ENCODE results near the gene GATAD2B.
A peak's percentile ranks its signal among the peaks of the same experiment; 100 is the strongest.
"Not testable (repeated sequence)": the region's sequence is repeated elsewhere in the genome, so short reads cannot be mapped to it uniquely, and the experiment has no call there.

Gene GATAD2B

DNA sequence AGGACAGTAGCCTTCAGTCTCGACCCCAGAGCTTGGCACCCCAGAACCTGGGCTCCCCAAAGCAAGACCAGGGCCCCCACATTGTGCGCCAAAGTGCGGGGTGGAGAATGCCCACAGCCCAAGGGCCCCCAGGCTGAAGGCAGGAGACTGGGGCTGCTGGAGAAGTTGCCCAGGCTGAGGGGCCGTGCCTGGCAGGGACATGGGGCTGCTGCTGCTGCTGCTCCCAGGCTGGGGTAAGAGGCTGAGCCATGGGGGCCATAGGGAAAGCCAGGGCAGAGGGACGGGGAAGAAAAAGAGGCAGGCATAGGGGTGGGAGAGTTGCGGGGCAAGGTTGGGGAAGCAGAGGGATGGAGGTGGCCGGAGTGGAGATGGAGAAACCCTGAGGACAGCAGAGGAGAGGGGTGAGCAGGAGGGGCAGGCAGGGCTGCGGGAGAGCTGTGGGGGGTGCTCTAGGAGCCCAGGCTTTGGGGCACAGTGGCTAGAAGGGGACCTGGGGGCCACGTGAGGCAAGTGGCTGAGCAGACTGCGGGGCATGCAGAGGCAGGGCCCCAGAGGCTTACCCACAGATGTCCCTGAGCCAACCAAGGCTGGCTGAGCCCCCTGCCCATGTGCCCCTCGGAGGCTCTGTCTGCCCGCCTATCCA is 128.7 kb downstream of the GATAD2B start:
- DNase-seq: no peak

DNA sequence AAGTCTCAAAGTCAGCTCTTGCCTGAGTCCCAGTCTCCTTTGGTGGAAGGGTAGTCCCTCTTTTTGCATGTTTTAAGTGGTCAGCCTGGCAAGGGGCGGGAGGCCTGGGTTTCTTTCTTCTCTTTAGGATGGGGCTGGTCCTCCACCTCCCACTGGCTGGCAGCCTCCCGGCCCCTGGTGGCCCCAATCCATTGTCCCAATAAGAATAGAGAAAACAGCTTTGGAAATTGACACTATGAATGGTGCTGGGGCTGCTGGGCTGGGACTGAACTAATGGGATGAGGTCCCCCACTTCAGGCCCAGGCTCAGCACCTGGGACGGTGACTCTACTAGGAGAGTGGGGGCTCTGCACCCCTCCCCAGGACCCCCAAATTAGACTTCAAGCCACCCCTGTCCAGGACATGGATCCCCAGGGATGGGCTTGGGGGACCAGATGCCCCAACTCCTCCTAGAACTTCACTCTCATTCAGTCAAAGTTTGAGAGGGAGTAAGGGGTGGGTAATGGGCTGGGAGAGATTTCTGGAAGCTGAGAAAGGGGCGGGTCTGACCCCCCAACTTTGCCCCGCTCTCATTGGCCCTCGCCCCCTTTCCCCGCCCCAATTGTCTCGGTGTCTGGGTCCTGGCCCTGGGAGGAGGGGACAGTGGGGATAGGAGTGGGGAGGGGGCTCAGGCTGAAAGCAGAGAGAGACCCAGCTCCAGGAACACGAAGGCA is 129.4 kb downstream of the GATAD2B start:
- DNase-seq: no peak

DNA sequence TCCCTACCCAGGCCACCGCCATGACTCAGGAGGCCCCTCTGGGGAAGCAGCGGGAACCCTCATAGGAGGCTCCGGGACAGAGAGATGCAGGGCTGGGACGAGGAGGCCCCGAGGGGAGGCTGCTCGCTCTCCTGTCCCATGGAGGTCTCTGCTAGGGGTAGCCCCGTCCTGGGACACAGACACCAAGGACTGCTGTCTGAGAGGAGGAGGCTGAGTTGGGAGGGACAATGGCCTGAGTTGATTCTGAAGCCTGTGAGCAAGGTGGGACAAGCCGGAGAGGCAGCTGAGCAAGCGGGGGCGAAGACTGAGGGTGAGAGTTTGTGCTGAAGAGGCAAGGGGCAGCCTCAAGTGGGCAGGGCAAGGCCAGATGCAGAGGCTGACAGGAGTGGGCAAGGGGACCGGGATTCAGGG is 130.1 kb downstream of the GATAD2B start:
- DNase-seq: no peak

DNA sequence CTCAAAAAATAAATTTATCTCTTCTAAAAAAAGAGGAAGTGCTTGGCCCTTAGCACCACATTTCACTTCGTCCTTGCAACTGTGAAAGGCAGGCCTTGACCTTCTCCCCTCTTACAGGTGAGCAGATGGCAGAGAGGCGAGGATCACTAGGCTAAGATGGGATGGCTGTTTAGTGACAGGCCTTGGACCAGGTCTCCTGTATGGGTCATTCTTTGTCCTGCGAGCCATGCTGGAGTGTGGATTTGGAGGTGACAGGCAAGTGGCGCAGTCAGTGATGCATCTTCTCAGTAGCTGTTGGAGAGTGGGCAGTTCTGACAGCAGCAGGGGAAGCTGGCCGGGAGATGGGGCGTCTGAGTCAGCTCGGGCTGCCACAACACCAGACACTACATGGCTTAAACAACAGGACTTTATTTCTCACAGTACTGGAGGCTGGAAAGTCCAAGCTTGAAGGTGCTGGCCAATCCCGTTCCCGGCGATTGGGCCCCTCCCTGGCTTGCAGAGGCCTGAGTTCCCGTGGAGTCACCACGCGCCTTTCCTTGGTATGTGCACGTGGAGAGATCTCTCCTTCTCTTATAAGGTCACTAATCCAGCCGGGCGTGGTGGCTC is 131.0 kb downstream of the GATAD2B start:
- no peak for DNase-seq

DNA sequence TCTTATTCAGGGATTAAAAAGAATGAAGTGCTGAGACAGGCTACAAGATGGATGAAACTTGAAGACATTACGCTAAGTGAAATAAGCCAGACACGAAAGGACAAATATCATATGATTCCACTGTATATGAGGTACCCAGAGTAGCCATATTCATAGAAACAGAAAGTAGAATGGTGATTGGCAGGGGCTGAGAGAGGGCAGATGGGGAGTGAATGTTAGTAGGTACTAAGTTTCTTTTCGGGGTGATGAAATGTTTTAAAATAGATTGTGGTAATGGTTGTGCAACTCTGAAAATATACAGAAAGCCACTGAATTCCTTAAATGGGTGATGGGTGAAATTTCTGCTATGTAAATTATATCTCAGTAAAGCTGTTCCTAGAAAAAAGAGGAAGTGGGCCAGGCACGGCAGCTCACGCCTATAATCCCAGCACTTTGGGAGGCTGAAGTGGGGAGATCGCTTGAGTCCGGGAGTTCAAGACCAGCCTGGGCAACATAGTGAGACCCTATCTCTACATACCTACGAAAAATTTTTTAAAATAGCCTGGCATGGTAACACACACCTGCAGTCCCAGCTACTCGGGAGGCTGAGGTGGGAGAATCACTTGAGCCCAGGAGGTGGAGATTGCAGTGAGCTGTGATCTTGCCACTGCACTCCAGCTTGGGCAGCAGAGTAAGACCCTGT is 131.7 kb downstream of the GATAD2B start:
- DNase-seq: peak; percentile 67

DNA sequence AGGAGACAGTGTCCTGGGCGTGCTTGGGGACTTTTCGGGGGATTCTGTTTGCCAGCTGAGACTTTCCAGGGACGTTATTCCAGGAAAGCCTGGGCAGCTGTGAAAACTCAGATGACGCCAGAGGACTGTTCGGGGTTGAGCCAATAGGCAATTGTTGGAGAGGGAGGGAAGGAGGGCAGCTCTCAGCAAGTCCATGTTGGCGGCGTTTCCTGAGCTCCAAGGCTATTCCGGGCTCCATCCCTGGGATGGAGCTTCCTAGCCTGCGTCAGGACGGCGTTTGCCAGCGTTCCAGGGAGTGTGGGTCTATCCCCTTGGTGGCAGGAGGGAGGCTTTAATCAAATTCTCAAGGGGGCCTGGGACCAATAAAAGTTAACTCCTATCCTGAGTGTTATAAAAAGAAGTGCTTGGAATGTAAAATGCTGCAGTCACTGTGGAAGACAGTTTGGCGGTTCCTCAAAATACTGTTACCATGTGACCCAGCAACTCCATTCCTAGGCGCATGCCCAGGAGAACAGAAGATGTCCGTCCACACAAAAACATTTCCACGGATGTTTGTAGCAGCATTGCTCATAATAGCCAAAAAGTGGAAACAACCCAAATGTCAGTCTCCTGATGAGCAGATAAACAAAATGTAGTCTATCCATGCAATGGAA is 132.3 kb downstream of the GATAD2B start:
- DNase-seq: peak; percentile 84

DNA sequence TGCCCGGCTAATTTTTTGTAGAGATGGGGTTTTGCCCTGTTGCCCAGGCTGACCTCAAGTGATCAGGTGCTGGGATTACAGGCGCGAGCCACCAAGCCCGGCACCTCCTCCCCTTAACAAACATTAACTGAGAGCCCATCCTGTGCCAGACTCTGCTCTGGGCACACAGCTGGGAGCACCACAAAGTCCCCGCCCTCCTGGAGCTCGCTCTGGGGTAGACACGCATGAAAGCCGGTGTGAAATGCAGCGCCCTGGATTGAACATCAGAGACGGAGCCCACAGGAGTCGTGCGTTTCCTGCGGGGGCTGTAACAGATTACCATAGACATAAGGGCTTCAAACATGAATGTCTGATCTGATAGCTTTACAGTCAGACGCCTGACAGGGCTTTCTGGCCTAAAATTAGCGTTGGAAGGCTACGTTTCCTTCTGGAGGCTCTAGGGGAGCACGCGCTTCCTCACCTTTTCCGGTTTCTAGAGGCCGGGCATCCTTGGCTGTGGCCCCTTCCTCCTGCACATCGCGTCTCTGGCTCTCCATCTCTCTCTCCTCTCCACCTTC is 133.2 kb downstream of the GATAD2B start:
- DNase-seq: no peak

DNA sequence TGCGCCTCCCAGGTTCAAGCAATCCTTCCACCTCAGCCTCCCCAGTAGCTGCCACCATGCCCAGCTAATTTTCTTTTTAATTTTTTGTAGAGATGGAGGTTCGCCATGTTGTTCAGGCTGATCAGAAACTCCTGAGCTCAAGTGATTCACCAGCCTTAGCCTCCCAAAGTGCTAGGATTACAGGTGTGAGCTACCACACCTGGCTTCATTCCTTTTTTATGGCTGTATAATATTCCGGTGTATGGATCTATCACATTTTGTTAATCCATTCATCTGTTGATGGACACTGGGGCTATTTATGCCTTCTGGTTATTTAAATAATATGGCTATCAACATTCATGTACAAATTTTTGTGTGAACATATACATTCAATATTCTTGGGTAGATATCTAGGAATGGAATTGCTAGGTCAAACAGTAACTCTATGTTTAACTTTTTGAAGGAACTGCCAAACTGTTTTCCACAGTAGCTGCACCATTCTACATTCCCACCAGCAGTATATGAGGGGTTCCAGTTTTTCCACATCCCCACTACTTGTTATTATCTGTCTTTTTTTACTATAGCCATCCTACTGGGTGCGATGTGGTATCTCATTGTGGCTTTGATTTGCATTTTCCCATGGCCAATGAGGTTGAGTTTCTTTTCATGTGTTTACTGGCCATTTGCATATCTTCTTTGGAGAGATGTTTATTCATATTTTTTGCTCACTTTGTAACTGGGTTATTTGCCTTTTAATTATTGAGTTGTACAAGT is 136.6 kb downstream of the GATAD2B start:
- no peak for DNase-seq

DNA sequence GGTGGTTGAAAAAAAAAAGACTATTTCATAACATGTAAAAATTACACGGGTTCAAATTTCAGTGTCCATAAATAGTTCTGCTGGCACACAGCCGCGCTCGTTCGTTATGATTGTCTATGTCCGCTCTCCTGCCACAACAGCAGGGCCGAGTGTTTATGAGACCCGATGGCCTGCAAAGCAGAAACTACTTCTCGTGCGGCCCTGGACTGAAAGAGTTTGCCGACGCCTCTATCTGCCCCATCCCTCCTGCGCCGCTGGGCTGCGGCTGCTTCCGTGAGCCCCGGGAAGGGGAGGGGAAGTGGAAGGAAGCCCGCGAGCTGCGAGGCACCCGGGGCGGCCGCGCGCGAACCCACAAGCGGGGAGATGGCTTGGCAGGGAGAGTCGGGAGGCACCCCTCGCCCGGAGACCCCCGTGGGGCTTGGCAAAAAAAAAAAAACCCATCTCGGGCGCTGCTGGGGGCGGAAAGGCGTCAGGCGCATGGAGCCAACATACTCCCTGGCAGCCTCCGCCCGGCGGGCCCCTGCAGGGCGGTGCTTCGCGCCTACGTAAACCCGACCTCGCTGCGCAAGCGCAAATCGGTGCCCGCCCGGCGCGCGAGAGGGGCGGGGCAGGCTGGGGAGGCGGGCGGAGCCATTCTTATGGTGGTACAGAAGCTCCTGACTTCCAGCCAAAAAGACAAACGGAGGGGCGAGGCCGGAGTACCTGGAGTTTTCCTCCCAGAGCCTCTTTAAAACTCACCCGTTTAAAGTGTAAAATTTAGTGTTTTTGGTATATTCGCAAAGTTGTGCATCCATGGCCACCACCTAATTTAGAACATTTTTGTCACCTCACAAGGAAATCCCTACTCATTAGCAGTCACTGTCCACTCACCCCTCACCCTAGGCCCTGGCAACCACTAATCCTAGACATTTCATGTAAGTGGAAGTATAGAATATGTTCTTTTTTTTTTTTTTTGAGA is 139.3 kb downstream of the GATAD2B start:
- DNase-seq: peak; percentile 94

DNA sequence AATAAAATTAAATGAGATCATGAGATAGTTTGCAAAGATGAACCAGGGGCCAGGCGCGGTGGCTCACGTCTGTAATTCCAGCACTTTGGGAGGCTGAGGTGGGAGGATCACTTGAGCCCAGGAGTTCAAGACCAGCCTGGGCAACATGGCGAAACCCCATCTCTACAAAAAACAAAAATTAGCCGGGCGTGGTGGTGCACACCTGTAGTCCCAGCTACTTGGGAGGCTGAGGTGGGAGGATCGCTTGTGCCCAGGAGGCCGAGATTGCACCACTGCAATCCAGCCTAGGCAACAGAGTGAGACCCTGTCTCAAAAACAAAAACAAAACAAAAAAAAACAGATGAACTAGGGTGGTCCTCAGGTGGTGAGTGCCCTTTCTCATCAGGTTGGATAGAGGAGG is 140.1 kb downstream of the GATAD2B start:
- DNase-seq: not testable (repeated sequence)

DNA sequence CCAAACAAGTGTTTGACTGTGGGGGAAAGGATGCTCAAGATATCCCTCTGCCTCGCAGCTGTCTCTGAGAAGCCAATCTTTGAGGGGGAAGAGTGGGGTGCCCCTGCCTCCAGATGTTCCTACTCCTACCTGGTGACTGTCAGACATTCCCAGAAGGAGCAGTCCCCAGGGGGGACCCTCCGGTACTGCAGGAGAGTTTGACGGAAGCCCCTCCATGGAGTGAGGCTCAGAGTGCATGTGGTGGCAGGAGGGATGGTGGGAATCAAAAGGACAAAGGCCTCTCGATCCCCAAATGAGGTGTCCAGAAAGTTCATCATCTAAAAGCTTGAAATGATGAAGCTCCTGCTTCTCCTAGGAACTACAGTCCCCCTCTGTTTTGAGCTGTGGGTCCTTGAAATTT is 142.2 kb downstream of the GATAD2B start:
- no peak for DNase-seq

DNA sequence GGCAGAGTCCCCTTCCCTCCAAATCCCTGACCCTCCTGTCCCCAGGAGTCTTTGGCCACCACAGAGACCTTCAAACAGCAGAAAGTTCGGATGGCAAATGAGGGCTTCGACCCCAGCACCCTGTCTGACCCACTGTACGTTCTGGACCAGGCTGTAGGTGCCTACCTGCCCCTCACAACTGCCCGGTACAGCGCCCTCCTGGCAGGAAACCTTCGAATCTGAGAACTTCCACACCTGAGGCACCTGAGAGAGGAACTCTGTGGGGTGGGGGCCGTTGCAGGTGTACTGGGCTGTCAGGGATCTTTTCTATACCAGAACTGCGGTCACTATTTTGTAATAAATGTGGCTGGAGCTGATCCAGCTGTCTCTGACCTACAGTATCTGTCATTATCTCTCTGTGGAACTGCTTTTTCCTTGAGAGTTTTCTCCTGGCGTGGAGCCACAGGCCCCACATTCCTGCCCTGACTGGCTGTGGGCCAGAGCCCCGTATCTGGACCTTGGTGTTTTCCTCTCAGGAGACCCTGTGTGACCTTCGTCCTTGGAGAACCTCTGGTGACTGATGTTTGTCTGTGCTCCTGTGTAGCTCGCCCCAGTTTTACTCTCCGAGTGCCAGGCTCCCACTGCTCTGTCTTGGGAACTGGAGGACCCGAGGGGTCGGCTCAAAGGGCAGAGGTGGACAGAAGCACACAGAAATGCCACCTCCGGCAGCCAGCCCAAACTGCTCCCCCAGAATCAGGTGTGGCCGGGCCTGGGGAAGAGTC is 142.8 kb downstream of the GATAD2B start:
- DNase-seq: no peak

DNA sequence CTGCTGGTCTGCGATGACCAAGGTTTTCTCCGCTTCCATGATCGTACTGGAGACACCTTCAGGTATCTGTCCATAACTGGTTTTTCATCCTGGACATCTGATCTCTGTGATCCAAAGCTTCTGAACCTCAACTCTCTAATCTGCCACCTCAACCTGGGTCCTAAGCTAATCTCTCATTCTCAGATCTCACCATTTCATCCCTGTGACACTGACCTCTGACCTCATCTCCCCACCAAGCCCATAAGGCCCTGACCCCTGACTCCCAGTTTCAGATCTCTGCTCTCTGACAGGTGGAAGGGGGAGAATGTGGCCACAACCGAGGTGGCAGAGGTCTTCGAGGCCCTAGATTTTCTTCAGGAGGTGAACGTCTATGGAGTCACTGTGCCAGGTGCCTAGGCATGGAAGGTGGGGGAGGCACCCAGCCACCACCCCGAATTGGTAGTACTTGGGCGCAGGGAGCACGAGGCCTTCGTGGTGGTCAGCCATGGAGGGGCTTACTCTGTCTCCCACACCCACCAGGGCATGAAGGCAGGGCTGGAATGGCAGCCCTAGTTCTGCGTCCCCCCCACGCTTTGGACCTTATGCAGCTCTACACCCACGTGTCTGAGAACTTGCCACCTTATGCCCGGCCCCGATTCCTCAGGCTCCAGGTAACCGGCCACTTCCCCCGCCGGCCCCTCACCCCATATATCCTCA is 143.8 kb downstream of the GATAD2B start:
- no peak for DNase-seq

DNA sequence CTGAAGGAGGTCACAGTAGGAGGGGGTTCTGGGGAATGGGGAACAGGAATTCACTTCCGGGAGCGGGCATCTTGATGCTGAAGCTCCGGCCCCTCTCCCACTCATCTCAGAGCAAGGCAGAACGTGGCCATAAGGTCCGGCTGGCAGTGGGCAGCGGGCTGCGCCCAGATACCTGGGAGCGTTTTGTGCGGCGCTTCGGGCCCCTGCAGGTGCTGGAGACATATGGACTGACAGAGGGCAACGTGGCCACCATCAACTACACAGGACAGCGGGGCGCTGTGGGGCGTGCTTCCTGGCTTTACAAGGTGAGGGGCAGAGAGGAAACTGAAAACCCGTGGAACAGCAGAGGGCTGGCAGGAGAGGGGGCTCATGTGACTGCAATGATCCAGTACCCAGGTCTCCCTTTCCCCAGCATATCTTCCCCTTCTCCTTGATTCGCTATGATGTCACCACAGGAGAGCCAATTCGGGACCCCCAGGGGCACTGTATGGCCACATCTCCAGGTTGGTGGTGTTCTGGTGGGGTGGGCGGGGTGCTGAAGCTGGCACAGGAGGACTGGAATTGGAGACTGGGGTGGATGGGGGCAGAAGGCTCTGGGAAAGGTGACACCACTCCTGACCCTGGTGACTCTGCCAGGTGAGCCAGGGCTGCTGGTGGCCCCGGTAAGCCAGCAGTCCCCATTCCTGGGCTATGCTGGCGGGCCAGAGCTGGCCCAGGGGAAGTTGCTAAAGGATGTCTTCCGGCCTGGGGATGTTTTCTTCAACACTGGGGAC is 144.5 kb downstream of the GATAD2B start:
- DNase-seq: no peak

DNA sequence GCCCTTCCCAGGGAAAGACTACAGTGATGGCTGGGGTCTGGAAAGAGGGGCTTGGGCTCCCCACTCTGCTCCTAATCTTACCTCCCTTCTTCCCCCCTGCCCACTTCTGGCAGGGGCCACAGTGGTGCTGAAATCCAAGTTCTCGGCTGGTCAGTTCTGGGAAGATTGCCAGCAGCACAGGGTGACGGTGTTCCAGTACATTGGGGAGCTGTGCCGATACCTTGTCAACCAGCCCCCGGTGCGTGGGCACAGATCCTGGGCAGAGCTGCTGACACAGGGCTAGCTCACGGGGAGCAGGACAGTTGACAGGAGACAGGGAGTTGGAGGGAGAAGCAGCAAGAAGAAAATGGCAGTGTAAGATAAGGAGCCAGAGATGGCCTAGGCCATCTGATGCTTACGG is 145.1 kb downstream of the GATAD2B start:
- DNase-seq: peak; percentile 56

DNA sequence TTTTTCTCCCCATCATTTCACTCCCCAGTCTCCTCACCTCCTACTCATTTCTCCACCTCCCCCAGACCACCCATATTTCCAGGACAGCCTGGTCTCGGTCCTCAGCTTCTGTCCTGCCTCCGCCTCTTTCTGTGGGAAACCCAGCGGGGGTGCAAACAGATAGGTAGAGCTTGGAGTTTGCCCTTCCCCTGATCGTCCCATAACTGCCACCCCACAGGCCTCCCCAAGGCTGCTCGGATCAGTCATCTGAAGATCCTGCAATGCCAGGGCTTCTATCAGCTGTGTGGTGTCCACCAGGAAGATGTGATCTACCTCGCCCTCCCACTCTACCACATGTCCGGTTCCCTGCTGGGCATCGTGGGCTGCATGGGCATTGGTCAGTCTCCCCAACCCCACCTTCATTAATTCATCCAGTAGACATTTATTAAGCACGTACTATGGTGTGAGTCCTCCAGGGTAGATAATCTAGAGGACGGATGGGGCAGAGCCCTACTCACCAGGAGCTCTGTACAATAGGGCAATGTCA is 145.9 kb downstream of the GATAD2B start:
- DNase-seq: no peak

DNA sequence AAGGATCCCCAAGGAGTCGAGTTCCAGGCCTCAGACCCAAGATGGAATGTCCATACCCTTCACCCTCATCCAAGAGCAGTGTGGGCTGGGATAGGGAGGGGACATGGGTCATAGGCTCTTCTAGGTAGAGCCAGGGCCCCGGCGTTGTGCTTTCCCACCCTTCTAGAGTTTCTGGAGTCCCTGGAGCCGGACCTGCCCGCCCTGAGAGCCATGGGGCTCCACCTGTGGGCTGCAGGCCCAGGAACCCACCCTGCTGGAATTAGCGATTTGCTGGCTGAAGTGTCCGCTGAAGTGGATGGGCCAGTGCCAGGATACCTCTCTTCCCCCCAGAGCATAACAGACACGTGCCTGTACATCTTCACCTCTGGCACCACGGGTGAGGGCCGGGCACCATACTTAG is 146.4 kb downstream of the GATAD2B start:
- no peak for DNase-seq
